Measurements from ENCODE around the gene DCLRE1C.
"Not testable (repeated sequence)": the region's sequence is repeated elsewhere in the genome, so short reads cannot be mapped to it uniquely, and the experiment has no call there.

The DCLRE1C gene

GRCh38 chr10:14879124-14879927 lies 74.6 kb downstream of the DCLRE1C start:
- DNase-seq: no peak

GRCh38 chr10:14878266-14879123 lies 75.4 kb downstream of the DCLRE1C start, which contains the start of gene SUV39H2:
SUV39H2 (plus strand) TSS chr10:14878866; CDS start chr10:14878889, 23 bp downstream.
- DNase-seq: peak; percentile 97

- DNase-seq: no peak
Measured at GRCh38 chr10:14876764-14877163, 77.1 kb downstream of the DCLRE1C start.

- no peak for DNase-seq
Measured at GRCh38 chr10:14875941-14876340, 78.0 kb downstream of the DCLRE1C start.

GRCh38 chr10:14873090-14873760 lies 80.7 kb downstream of the DCLRE1C start:
- DNase-seq: no peak

GRCh38 chr10:14864871-14865270 lies 89.0 kb downstream of the DCLRE1C start:
- DNase-seq: not testable (repeated sequence)

GRCh38 chr10:14864466-14864865 lies 89.4 kb downstream of the DCLRE1C start:
- not testable (repeated sequence) for DNase-seq

- no peak for DNase-seq
Measured at GRCh38 chr10:14860791-14861190, 93.1 kb downstream of the DCLRE1C start.

GRCh38 chr10:14859775-14860174 lies 94.1 kb downstream of the DCLRE1C start:
- no peak for DNase-seq

GRCh38 chr10:14859043-14859442 lies 94.9 kb downstream of the DCLRE1C start:
- DNase-seq: no peak

- DNase-seq: no peak
Measured at GRCh38 chr10:14858338-14858960, 95.4 kb downstream of the DCLRE1C start.

- no peak for DNase-seq
Measured at GRCh38 chr10:14855453-14855852, 98.4 kb downstream of the DCLRE1C start.

GRCh38 chr10:14852236-14852635 lies 101.7 kb downstream of the DCLRE1C start:
- no peak for DNase-seq
